HepG2 (cell line): ENCODE measurements around the gene CMA1. TPM values are rescaled to one million over a fixed set of nuclear protein-coding genes. Genes with fewer than 3 reads are reported as not detected.

Experiments used
- BRD4 ChIP-seq: sonication (generic); formaldehyde crosslinking; IDR thresholded peaks from 2 replicates; pipeline ENCODE4 v1.4.0; 2020; ENCODE audit warnings: missing genetic modification reagents
- FOXK1 ChIP-seq: sonication (generic); formaldehyde crosslinking; IDR thresholded peaks from 2 replicates; pipeline ENCODE4 v1.4.0; 2020; ENCODE audit warnings: low read depth, missing genetic modification reagents, borderline replicate concordance
- GMEB1 ChIP-seq: sonication (generic); formaldehyde crosslinking; IDR thresholded peaks from 2 replicates; pipeline ENCODE4 v1.5.1; 2020; ENCODE audit warnings: missing genetic modification reagents, mild to moderate bottlenecking, borderline replicate concordance
- ISL2 ChIP-seq: sonication (generic); formaldehyde crosslinking; IDR thresholded peaks from 2 replicates; pipeline ENCODE4 v1.5.0; 2020; ENCODE audit warnings: missing genetic modification reagents
- JDP2 ChIP-seq: sonication (generic); formaldehyde crosslinking; IDR thresholded peaks from 2 replicates; pipeline ENCODE4 v1.8.1; 2022; ENCODE audit warnings: missing genetic modification reagents, borderline replicate concordance
- KLF13 ChIP-seq: sonication (generic); formaldehyde crosslinking; IDR thresholded peaks from 2 replicates; pipeline ENCODE4 v1.4.0; 2020; ENCODE audit warnings: mild to moderate bottlenecking, missing genetic modification reagents
- KLF9 ChIP-seq: IDR thresholded peaks from 2 replicates; pipeline ENCODE4 v1.6.1; 2016; ENCODE audit warnings: low read depth
- NAIF1 ChIP-seq: sonication (generic); formaldehyde crosslinking; IDR thresholded peaks from 2 replicates; pipeline ENCODE4 v1.5.0; 2020; ENCODE audit warnings: mild to moderate bottlenecking, missing genetic modification reagents, borderline replicate concordance
- NR0B2 ChIP-seq: sonication (generic); formaldehyde crosslinking; IDR thresholded peaks from 2 replicates; pipeline ENCODE4 v1.4.0; 2020; ENCODE audit warnings: mild to moderate bottlenecking, missing genetic modification reagents
- SNRNP70 ChIP-seq: fragments of 200-400 bp; formaldehyde crosslinking; IDR thresholded peaks from 2 replicates; pipeline ENCODE4 v1.6.1; 2017; ENCODE audit warnings: mild to moderate bottlenecking, low read depth, low read length, moderate library complexity
- TBP ChIP-seq: sonication (generic); formaldehyde crosslinking; IDR thresholded peaks from 2 replicates; pipeline ENCODE4 v1.5.0; 2020; ENCODE audit warnings: missing genetic modification reagents
- TOPORS ChIP-seq: sonication (generic); formaldehyde crosslinking; IDR thresholded peaks from 2 replicates; pipeline ENCODE4 v1.8.0; 2023; ENCODE audit warnings: mild to moderate bottlenecking, missing genetic modification reagents
- ZBTB38 ChIP-seq: sonication (generic); formaldehyde crosslinking; IDR thresholded peaks from 2 replicates; pipeline ENCODE4 v1.5.1; 2020; ENCODE audit warnings: mild to moderate bottlenecking, missing genetic modification reagents
- ZMYM2 ChIP-seq: sonication (generic); formaldehyde crosslinking; IDR thresholded peaks from 2 replicates; pipeline ENCODE4 v1.8.0; 2022; ENCODE audit warnings: mild to moderate bottlenecking, missing genetic modification reagents
- ZNF335 ChIP-seq: sonication (generic); formaldehyde crosslinking; IDR thresholded peaks from 2 replicates; pipeline ENCODE4 v1.4.0; 2020; ENCODE audit warnings: missing genetic modification reagents
- ZNF350 ChIP-seq: sonication (generic); formaldehyde crosslinking; IDR thresholded peaks from 2 replicates; pipeline ENCODE4 v1.4.0; 2020; ENCODE audit warnings: mild to moderate bottlenecking, low read depth, missing genetic modification reagents, borderline replicate concordance
- ZNF562 ChIP-seq: sonication (generic); formaldehyde crosslinking; IDR thresholded peaks from 2 replicates; pipeline ENCODE4 v1.8.0; 2022; ENCODE audit warnings: missing genetic modification reagents, borderline replicate concordance
- ZNF672 ChIP-seq: sonication (generic); formaldehyde crosslinking; IDR thresholded peaks from 2 replicates; pipeline ENCODE4 v1.8.1; 2022; ENCODE audit warnings: missing genetic modification reagents
- ZSCAN21 ChIP-seq: sonication (generic); formaldehyde crosslinking; IDR thresholded peaks from 2 replicates; pipeline ENCODE4 v1.8.0; 2022; ENCODE audit warnings: mild to moderate bottlenecking, missing genetic modification reagents, moderate library complexity, borderline replicate concordance
- polyA plus RNA-seq, 8 experiments: library from polyadenylated mRNA; depleted of rRNA in 3 of 8; stranded (reverse) in 7 of 8; unstranded in 1 of 8; fragments of >200 nt; fragmentation: Illumina TruSeq in 4 of 8; extraction: Trizol in 4 of 8; gene quantifications; 2 replicates each; pipeline versions ENCODE4 v1.2.1 to v1.2.3, GENCODE V29; 2011 to 2016; ENCODE audit warnings: low read depth in 4 of 8, missing spikeins in 1 of 8, mixed read lengths in 1 of 8; ENCODE audit not compliant: insufficient read depth in 1 of 8
- total RNA-seq, 5 experiments: library from RNA; depleted of rRNA; stranded (reverse); fragments of >200 nt; fragmentation: Illumina TruSeq; extraction: Trizol; gene quantifications; 2 replicates each; pipeline ENCODE4 v1.2.3, GENCODE V29; 2016; ENCODE audit warnings: low read depth in 1 of 5
- TF ChIP-seq, protein P1 (sequence below): sonication (generic); formaldehyde crosslinking; IDR thresholded peaks from 2 replicates; pipeline ENCODE4 v1.4.0; 2020; ENCODE audit warnings: missing genetic modification reagents; ENCODE audit errors: not compliant biosample characterization
- TF ChIP-seq, protein P2 (sequence below): sonication (generic); formaldehyde crosslinking; conservative IDR thresholded peaks from 2 replicates; pipeline ENCODE4 v1.8.1; 2023; ENCODE audit warnings: missing genetic modification reagents
- TF ChIP-seq, protein P3 (sequence below): sonication (generic); formaldehyde crosslinking; IDR thresholded peaks from 2 replicates; pipeline ENCODE4 v1.8.1; 2023; ENCODE audit warnings: mild to moderate bottlenecking, inconsistent platforms, moderate library complexity, missing genetic modification reagents, borderline replicate concordance
- TF ChIP-seq, protein P4 (sequence below): sonication (generic); formaldehyde crosslinking; IDR thresholded peaks from 2 replicates; pipeline ENCODE4 v1.4.0; 2020; ENCODE audit warnings: missing genetic modification reagents

The CMA1 gene
- total and polyA plus RNA-seq, 2 of the 13 experiments (the other 11 are each of a cell fraction or from before 2014, with no cell fraction given), result not detected

GRCh38 chr14:24481622-24482324, 26.3 kb downstream of the CMA1 start (continued):
- TF ChIP-seq NAIF1 (CRISPR knock-in tag), result no peak
- peak; percentile 92; the same call in 1 of the 2 replicates for TF ChIP-seq TOPORS
- no peak for TF ChIP-seq FOXK1
- TF ChIP-seq SNRNP70, result no peak
- peak; percentile 9; the same call in 1 of the 2 replicates for TF ChIP-seq ZMYM2 (CRISPR knock-in tag)
- peak; percentile 98 for TF ChIP-seq ZBTB38
- TF ChIP-seq KLF9 (CRISPR knock-in tag), result peak; percentile 71; the same call in 1 of the 2 replicates
- TF ChIP-seq JDP2 (CRISPR knock-in tag), result no peak
- no peak; the same call in 1 of the 2 replicates for TF ChIP-seq NR0B2 (CRISPR knock-in tag)
- no peak; the same call in 1 of the 2 replicates for TF ChIP-seq TBP
- no peak for TF ChIP-seq ZNF672 (CRISPR knock-in tag)
- TF ChIP-seq, protein P1, sequence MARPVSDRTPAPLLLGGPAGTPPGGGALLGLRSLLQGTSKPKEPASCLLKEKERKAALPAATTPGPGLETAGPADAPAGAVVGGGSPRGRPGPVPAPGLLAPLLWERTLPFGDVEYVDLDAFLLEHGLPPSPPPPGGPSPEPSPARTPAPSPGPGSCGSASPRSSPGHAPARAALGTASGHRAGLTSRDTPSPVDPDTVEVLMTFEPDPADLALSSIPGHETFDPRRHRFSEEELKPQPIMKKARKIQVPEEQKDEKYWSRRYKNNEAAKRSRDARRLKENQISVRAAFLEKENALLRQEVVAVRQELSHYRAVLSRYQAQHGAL (CRISPR knock-in tag), result peak; percentile 62
- TF ChIP-seq ISL2 (CRISPR knock-in tag), result peak; percentile 82; the same call in 1 of the 2 replicates
- TF ChIP-seq ZSCAN21 (CRISPR knock-in tag), result no peak; the same call in 1 of the 2 replicates
- TF ChIP-seq BRD4 (CRISPR knock-in tag), result peak; percentile 94
- TF ChIP-seq KLF13 (CRISPR knock-in tag), result peak; percentile 70; the same call in 1 of the 2 replicates
- no peak for TF ChIP-seq ZNF562
- TF ChIP-seq, protein P2, sequence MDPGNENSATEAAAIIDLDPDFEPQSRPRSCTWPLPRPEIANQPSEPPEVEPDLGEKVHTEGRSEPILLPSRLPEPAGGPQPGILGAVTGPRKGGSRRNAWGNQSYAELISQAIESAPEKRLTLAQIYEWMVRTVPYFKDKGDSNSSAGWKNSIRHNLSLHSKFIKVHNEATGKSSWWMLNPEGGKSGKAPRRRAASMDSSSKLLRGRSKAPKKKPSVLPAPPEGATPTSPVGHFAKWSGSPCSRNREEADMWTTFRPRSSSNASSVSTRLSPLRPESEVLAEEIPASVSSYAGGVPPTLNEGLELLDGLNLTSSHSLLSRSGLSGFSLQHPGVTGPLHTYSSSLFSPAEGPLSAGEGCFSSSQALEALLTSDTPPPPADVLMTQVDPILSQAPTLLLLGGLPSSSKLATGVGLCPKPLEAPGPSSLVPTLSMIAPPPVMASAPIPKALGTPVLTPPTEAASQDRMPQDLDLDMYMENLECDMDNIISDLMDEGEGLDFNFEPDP (CRISPR knock-in tag), result 0 out of 2 replicates have a peak, but pooled peaks have one; percentile 89
- TF ChIP-seq, protein P3, sequence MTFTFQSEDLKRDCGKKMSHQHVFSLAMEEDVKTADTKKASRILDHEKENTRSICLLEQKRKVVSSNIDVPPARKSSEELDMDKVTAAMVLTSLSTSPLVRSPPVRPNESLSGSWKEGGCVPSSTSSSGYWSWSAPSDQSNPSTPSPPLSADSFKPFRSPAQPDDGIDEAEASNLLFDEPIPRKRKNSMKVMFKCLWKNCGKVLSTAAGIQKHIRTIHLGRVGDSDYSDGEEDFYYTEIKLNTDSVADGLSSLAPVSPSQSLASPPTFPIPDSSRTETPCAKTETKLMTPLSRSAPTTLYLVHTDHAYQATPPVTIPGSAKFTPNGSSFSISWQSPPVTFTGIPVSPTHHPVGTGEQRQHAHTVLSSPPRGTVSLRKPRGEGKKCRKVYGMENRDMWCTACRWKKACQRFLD (CRISPR knock-in tag), result peak; percentile 93; the same call in 1 of the 2 replicates
- peak; percentile 57 for TF ChIP-seq GMEB1 (CRISPR knock-in tag)
- peak; percentile 98 for TF ChIP-seq ZNF350 (CRISPR knock-in tag)
- TF ChIP-seq, protein P4, sequence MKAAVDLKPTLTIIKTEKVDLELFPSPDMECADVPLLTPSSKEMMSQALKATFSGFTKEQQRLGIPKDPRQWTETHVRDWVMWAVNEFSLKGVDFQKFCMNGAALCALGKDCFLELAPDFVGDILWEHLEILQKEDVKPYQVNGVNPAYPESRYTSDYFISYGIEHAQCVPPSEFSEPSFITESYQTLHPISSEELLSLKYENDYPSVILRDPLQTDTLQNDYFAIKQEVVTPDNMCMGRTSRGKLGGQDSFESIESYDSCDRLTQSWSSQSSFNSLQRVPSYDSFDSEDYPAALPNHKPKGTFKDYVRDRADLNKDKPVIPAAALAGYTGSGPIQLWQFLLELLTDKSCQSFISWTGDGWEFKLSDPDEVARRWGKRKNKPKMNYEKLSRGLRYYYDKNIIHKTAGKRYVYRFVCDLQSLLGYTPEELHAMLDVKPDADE, result no peak
- no peak for TF ChIP-seq ZNF335
